Omental fat pad (tissue), 4 donors: ENCODE data around the gene GPX4. TPM values are rescaled to one million over a fixed set of nuclear protein-coding genes. Genes with fewer than 3 reads are reported as not detected.

Source experiments
- ATAC-seq: fragments of 150-250 bp; one replicate; pipeline ENCODE4 v1.9.1; 2016; ENCODE audit warnings: mild to moderate bottlenecking, moderate library complexity; ENCODE audit not compliant: low FRiP score
- DNase-seq: peaks from one replicate; pipeline ENCODE4 v3.0.0-alpha.2; 2019; ENCODE audit warnings: low spot score
- total RNA-seq, 4 donors: library from RNA; depleted of rRNA; stranded (reverse); fragments of >200 nt; gene quantifications; one replicate each; pipeline ENCODE4 v1.1.0, GENCODE V29; 2016
- TF ChIP-seq, protein P1 (sequence below), 3 donors: fragments of 450-650 bp; IDR thresholded peaks; one replicate each; pipeline ENCODE4 v1.5.1; 2016 to 2017; ENCODE audit warnings: antibody characterized with exemption in 3 of 3, mild to moderate bottlenecking in 3 of 3, moderate library complexity in 2 of 3

The GPX4 gene
- total RNA-seq, 4 donors from 2014 or later, result 429 to 1,640 (median 892) TPM

DNA sequence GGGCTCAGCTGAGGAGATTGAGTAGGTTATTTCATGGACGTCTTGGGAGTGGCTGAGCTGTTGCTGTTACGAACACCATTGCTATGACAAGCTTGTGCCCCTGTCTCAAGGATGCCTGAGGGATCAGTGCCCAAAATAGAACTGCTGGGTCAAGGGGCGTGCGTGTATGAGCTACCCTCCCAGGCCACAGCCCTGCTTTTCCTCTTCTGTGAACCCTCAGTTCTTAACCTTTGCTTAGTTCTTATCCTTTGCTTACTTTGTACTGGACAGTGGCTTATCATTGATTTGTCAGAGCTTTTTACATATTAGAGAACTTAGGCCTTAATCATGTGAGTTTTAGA is 27.8 kb upstream of the GPX4 start:
- ATAC-seq (no peak), DNase-seq (no peak)
- TF ChIP-seq, protein P1, sequence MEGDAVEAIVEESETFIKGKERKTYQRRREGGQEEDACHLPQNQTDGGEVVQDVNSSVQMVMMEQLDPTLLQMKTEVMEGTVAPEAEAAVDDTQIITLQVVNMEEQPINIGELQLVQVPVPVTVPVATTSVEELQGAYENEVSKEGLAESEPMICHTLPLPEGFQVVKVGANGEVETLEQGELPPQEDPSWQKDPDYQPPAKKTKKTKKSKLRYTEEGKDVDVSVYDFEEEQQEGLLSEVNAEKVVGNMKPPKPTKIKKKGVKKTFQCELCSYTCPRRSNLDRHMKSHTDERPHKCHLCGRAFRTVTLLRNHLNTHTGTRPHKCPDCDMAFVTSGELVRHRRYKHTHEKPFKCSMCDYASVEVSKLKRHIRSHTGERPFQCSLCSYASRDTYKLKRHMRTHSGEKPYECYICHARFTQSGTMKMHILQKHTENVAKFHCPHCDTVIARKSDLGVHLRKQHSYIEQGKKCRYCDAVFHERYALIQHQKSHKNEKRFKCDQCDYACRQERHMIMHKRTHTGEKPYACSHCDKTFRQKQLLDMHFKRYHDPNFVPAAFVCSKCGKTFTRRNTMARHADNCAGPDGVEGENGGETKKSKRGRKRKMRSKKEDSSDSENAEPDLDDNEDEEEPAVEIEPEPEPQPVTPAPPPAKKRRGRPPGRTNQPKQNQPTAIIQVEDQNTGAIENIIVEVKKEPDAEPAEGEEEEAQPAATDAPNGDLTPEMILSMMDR (IDR thresholded peaks at IDR 0.05), result no peak

DNA sequence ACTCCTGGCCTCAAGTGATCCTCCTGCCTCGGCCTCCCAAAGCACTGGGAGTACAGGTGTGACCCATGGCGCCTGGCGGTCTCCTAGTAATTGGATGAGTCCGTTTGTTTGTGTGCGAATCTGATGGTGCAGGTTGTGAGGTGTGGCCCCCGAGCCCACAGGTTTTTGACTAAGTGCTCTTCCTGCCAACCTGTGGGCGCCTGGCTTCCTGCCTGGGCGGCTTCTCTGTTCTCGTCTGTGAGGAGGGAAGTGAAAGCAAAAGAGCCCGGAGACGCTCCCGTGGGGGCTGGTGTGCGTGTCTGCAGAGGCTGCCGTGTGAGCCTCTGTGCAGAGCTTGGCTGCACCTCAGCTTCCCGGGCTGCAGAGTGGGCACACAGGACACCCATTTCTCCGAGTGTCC is 26.8 kb upstream of the GPX4 start:
- no peak for ATAC-seq
- TF ChIP-seq, protein P1 (IDR thresholded peaks at IDR 0.05), result no peak
- DNase-seq, result no peak

DNA sequence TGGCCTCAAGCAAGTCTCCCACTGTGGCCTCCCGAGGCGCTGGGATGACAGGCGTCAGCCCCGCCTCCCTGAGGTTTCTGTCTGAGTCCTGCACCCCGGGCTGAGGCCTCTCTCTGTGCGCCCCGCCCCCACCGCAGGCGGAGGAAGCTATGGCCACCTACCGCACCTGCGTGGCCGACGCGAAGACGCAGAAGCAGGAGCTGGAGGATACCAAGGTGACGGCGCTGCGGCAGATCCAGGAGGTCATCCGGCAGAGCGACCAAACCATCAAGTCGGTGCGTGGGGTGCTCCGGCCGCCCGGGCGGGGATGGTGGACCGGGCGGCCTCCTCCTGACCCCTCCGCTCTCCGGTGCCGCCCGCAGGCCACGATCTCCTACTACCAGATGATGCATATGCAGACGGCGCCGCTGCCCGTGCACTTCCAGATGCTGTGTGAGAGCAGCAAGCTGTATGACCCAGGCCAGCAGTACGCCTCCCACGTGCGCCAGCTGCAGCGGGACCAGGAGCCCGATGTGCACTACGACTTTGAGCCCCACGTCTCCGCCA is 24.2 kb upstream of the GPX4 start:
- DNase-seq, result no peak
- no peak for ATAC-seq
- TF ChIP-seq, protein P1 (IDR thresholded peaks at IDR 0.05), result no peak

DNA sequence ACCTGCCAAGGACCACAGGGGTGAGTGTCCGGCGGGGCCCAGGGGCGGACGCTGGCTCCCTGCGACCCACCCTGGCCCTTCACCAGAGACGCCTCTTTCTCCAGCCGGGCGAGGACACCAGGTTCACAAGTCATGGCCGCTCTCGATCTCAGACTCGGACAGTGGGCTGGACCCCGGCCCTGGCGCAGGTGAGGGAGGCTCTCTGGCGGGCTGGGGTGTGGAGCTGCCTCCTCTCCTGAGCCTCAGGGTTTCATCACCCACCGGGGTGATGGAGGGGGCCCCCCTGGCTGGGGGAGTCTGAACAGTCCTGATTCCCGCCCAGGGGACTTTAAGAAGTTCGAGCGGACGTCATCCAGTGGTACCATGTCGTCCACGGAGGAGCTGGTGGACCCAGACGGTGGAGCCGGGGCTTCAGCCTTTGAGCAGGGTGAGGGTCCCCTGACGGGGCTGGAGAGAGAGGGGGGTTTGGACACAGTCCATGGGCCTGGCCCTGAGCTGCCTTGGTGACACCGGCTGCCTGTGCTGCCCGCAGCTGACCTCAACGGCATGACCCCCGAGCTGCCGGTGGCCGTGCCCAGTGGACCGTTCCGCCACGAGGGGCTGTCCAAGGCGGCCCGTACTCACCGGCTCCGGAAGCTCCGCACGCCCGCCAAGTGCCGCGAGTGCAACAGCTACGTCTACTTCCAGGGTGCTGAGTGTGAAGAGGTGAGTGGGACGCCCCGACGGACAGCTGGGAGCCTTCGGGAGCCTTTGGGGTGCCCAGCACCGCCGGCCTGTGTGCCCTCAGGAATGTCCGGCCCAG is 23.2 kb upstream of the GPX4 start:
- TF ChIP-seq, protein P1 (IDR thresholded peaks at IDR 0.05), result no peak
- ATAC-seq, result no peak
- DNase-seq, result no peak

DNA sequence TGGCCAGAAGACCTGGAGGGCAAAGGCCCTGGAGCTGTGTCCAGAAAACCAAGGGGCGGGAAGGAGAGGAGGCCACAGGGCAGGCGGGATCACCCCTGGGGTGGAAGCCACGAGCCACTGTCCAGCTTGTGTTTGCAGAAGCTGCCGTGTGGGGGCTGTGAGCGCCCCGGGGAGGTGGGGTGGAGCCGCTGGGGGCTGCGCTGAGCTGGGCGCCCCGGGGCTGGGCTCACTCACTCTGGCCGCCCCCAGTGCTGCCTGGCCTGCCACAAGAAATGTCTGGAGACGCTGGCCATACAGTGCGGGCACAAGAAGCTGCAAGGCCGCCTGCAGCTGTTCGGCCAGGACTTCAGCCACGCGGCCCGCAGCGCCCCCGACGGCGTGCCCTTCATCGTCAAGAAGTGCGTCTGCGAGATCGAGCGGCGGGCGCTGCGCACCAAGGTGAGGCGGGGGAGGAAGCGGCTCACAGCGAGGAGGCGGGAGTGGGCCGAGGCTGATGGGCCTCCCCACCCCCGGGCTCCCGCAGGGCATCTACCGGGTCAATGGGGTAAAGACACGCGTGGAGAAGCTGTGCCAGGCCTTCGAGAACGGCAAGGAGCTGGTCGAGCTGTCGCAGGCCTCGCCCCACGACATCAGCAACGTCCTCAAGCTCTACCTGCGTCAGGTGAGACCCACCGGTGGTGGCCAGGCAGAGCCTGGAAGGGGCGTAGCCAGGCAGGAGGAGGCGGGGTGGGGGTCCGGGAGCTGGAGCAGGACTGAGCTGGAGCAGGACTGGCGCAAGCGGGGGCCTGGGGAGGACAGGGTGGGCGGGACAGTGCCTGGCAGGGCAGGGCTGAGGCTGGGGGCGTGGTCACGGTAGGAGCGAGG is 22.3 kb upstream of the GPX4 start:
- no peak for DNase-seq
- TF ChIP-seq, protein P1 (IDR thresholded peaks at IDR 0.05), result no peak
- no peak for ATAC-seq

DNA sequence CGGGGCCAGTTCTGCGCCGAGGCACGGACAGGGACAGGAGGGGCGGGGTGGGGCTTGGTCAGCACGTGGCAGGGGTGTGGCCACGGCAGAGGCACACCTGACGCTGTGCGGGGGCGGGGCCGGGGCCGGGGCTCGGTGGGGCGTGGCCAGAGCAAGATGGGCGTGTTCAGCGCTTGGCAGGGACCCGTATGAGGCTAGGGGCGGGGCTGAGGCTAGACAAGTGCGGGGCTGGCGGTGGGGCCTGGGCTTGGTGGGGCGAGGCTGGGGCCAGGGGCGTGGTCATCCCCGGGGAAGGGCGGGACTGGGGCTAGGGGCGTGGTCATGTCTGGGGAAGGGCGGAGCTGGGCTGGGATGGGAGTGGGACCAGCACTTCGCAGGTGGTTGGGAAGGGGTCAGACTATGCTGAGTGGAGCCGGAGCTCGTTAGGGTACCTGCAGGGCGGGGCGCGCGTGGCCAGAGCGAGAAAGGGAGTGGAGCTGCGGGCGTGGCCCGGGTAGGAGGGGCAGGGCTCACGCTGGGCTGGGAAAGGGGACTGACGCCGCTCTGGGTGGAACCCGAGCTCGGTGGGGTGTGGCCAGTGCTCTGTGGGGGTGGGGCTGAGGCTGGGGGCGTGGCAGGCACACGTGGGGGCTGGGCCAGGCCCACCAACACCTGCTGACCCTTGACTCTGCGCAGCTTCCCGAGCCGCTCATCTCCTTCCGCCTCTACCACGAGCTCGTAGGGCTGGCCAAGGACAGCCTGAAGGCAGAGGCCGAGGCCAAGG is 21.4 kb upstream of the GPX4 start:
- DNase-seq, result no peak

More for the DNA sequence above, 21.4 kb upstream of the GPX4 start:
- ATAC-seq, result peak; percentile 43
- TF ChIP-seq, protein P1 (IDR thresholded peaks at IDR 0.05), result no peak
